IPS-20b (cell line): Measurements from ENCODE around the gene KRT26.

Experiments used
- H3K27ac ChIP-seq: one replicate; pipeline ENCODE4 v1.5.1; 2013; ENCODE audit warnings: low read length
- H3K27me3 ChIP-seq: 2 replicates; pipeline ENCODE4 v1.6.1; 2013; ENCODE audit warnings: mild to moderate bottlenecking, low read length, inconsistent platforms; ENCODE audit not compliant: insufficient read depth
- H3K36me3 ChIP-seq: 2 replicates; pipeline ENCODE4 v1.6.1; 2013; ENCODE audit warnings: low read depth, mild to moderate bottlenecking, inconsistent platforms, low read length, moderate library complexity; ENCODE audit not compliant: insufficient read depth
- H3K4me1 ChIP-seq: 2 replicates; pipeline ENCODE4 v1.6.1; 2013; ENCODE audit warnings: mild to moderate bottlenecking, control low read depth, inconsistent platforms, low read length, moderate library complexity; ENCODE audit not compliant: insufficient read depth
- H3K4me3 ChIP-seq: 2 replicates; pipeline ENCODE4 v1.5.1; 2013; ENCODE audit warnings: mild to moderate bottlenecking, low read length, inconsistent platforms
- H3K9ac ChIP-seq: 2 replicates; pipeline ENCODE4 v1.6.1; 2013; ENCODE audit warnings: low read depth, mild to moderate bottlenecking, inconsistent platforms, low read length, moderate library complexity
- H3K9me3 ChIP-seq: 2 replicates; pipeline ENCODE4 v1.6.1; 2013; ENCODE audit warnings: mild to moderate bottlenecking, low read depth, low read length, inconsistent platforms; ENCODE audit not compliant: insufficient read depth

The KRT26 gene

GRCh38 chr17:40726919-40727318 is 45.1 kb downstream of the KRT26 start:
- Histone ChIP-seq H3K9ac (no peak overlapping the region), H3K9me3 (no peaks in the 10 kb centered on the region), H3K4me1 (no peaks in the 10 kb centered on the region), H3K27me3 (no peaks in the 10 kb centered on the region), H3K27ac (no peak overlapping the region), H3K4me3 (no peak overlapping the region), H3K36me3 (no peaks in the 10 kb centered on the region)

- no peak overlapping the region for H3K9ac ChIP-seq
- no peak overlapping the region for H3K27ac ChIP-seq
- H3K9me3 ChIP-seq, result no peaks in the 10 kb centered on the region
- H3K27me3 ChIP-seq, result no peaks in the 10 kb centered on the region
- H3K36me3 ChIP-seq, result no peaks in the 10 kb centered on the region
- H3K4me1 ChIP-seq, result no peaks in the 10 kb centered on the region
- no peak overlapping the region for H3K4me3 ChIP-seq
Observed at GRCh38 chr17:40724656-40725055, 47.3 kb downstream of the KRT26 start.

GRCh38 chr17:40722241-40722640 is 49.8 kb downstream of the KRT26 start:
- Histone ChIP-seq H3K36me3 (no peaks in the 10 kb centered on the region), H3K9me3 (no peaks in the 10 kb centered on the region), H3K9ac (no peak overlapping the region), H3K27me3 (no peaks in the 10 kb centered on the region), H3K4me3 (no peak overlapping the region), H3K4me1 (no peaks in the 10 kb centered on the region), H3K27ac (no peak overlapping the region)

- no peaks in the 10 kb centered on the region for H3K27me3 ChIP-seq
- no peaks in the 10 kb centered on the region for H3K4me1 ChIP-seq
- H3K9ac ChIP-seq, result no peak overlapping the region
- no peaks in the 10 kb centered on the region for H3K9me3 ChIP-seq
- H3K4me3 ChIP-seq, result no peak overlapping the region
- no peaks in the 10 kb centered on the region for H3K36me3 ChIP-seq
- H3K27ac ChIP-seq, result no peak overlapping the region
Observed at GRCh38 chr17:40720899-40721298, 51.1 kb downstream of the KRT26 start.

GRCh38 chr17:40718930-40719329 is 53.1 kb downstream of the KRT26 start:
- Histone ChIP-seq H3K9ac (no peak overlapping the region), H3K9me3 (no peaks in the 10 kb centered on the region), H3K27ac (no peak overlapping the region), H3K36me3 (no peaks in the 10 kb centered on the region), H3K4me3 (no peak overlapping the region), H3K4me1 (no peaks in the 10 kb centered on the region), H3K27me3 (no peaks in the 10 kb centered on the region)

GRCh38 chr17:40717776-40718175 is 54.2 kb downstream of the KRT26 start:
- no peaks in the 10 kb centered on the region for H3K4me1 ChIP-seq
- H3K9me3 ChIP-seq, result no peaks in the 10 kb centered on the region
- H3K4me3 ChIP-seq, result no peak overlapping the region
- no peak overlapping the region for H3K27ac ChIP-seq
- no peak overlapping the region for H3K9ac ChIP-seq
- no peaks in the 10 kb centered on the region for H3K27me3 ChIP-seq
- no peaks in the 10 kb centered on the region for H3K36me3 ChIP-seq
